WTC11 (cell line): Measurements from ENCODE around the gene C2orf72.

Experiments
- CBFB ChIP-seq: sonication (generic); formaldehyde crosslinking; IDR thresholded peaks from 2 replicates; pipeline ENCODE4 v1.8.1; 2022; ENCODE audit warnings: mild to moderate bottlenecking, low read depth, missing genetic modification reagents
- ELF4 ChIP-seq: sonication (generic); formaldehyde crosslinking; IDR thresholded peaks from 2 replicates; pipeline ENCODE4 v1.8.1; 2022; ENCODE audit warnings: low read depth, mild to moderate bottlenecking, moderate library complexity, missing genetic modification reagents
- ESRRA ChIP-seq: sonication (generic); formaldehyde crosslinking; IDR thresholded peaks from 2 replicates; pipeline ENCODE4 v1.8.1; 2022; ENCODE audit warnings: mild to moderate bottlenecking, missing genetic modification reagents, borderline replicate concordance
- KAT7 ChIP-seq: sonication (generic); formaldehyde crosslinking; IDR thresholded peaks from 2 replicates; pipeline ENCODE4 v1.8.1; 2023; ENCODE audit warnings: missing genetic modification reagents, mild to moderate bottlenecking, borderline replicate concordance
- TF ChIP-seq, protein P1 (sequence below): fragments of 200-600 bp; IDR thresholded peaks from 2 replicates; pipeline ENCODE4 v1.8.0; 2022; ENCODE audit warnings: antibody characterized with exemption
- TF ChIP-seq, protein P2 (sequence below): sonication (generic); formaldehyde crosslinking; IDR thresholded peaks from 2 replicates; pipeline ENCODE4 v1.8.0; 2023; ENCODE audit warnings: mild to moderate bottlenecking, missing genetic modification reagents

DNA sequence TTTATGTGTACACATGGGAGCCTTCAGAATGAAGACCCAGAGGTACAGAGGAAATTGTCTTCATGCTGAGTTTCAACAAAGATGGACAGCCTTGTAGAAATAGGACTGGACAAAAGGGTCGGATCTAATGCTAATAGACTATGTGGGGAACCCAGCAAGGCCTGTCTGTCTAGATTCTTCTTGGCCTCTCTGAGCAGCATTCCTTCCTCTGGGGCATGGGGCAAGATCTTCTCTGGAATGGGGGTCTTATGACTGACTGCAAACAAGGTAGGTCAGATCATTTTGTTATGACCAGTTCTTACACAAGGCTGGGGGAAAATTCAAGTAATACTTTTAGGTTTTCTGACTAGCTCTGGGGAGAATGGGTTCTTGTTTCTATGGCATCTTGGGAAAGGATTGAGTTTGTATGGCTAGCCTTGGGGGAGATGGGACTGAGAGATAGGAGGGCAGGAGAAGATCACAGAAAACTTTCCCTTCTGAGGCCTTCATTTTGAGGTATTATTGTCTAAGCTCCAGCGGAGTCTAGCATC is 27.1 kb upstream of the C2orf72 start:
- no peak for TF ChIP-seq ELF4 (CRISPR knock-in tag)
- TF ChIP-seq, protein P1, sequence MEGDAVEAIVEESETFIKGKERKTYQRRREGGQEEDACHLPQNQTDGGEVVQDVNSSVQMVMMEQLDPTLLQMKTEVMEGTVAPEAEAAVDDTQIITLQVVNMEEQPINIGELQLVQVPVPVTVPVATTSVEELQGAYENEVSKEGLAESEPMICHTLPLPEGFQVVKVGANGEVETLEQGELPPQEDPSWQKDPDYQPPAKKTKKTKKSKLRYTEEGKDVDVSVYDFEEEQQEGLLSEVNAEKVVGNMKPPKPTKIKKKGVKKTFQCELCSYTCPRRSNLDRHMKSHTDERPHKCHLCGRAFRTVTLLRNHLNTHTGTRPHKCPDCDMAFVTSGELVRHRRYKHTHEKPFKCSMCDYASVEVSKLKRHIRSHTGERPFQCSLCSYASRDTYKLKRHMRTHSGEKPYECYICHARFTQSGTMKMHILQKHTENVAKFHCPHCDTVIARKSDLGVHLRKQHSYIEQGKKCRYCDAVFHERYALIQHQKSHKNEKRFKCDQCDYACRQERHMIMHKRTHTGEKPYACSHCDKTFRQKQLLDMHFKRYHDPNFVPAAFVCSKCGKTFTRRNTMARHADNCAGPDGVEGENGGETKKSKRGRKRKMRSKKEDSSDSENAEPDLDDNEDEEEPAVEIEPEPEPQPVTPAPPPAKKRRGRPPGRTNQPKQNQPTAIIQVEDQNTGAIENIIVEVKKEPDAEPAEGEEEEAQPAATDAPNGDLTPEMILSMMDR = no peak
- no peak for TF ChIP-seq KAT7 (CRISPR knock-in tag)
- TF ChIP-seq, protein P2, sequence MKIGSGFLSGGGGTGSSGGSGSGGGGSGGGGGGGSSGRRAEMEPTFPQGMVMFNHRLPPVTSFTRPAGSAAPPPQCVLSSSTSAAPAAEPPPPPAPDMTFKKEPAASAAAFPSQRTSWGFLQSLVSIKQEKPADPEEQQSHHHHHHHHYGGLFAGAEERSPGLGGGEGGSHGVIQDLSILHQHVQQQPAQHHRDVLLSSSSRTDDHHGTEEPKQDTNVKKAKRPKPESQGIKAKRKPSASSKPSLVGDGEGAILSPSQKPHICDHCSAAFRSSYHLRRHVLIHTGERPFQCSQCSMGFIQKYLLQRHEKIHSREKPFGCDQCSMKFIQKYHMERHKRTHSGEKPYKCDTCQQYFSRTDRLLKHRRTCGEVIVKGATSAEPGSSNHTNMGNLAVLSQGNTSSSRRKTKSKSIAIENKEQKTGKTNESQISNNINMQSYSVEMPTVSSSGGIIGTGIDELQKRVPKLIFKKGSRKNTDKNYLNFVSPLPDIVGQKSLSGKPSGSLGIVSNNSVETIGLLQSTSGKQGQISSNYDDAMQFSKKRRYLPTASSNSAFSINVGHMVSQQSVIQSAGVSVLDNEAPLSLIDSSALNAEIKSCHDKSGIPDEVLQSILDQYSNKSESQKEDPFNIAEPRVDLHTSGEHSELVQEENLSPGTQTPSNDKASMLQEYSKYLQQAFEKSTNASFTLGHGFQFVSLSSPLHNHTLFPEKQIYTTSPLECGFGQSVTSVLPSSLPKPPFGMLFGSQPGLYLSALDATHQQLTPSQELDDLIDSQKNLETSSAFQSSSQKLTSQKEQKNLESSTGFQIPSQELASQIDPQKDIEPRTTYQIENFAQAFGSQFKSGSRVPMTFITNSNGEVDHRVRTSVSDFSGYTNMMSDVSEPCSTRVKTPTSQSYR (CRISPR knock-in tag) = no peak
- TF ChIP-seq CBFB (CRISPR knock-in tag) = no peak
- no peak for TF ChIP-seq ESRRA (CRISPR knock-in tag)
